Neutrophil (primary cell): ENCODE measurements around the gene IRF3.
"Not testable (repeated sequence)": the region's sequence is repeated elsewhere in the genome, so short reads cannot be mapped to it uniquely, and the experiment has no call there.

Experiments used
- H3K27ac ChIP-seq: fragments of 200-600 bp; sonication (generic); 2 replicates; pipeline ENCODE4 v1.5.1; 2016; ENCODE audit warnings: mild to moderate bottlenecking, moderate library complexity
- H3K27me3 ChIP-seq: fragments of 200-600 bp; sonication (generic); 2 replicates; pipeline ENCODE4 v1.6.0; 2016; ENCODE audit warnings: mild to moderate bottlenecking
- H3K36me3 ChIP-seq: fragments of 200-600 bp; sonication (generic); 2 replicates; pipeline ENCODE4 v1.5.1; 2017
- H3K4me1 ChIP-seq, 2 experiments: fragments of 200-600 bp in 1 of 2; sonication (generic) in 1 of 2; 1 replicate in 1 of 2; 2 replicates in 1 of 2; pipeline versions ENCODE4 v1.5.1 to v1.6.1; 2013 to 2016; ENCODE audit warnings: low read depth in 1 of 2, low read length in 1 of 2, mild to moderate bottlenecking in 1 of 2, moderate library complexity in 1 of 2; ENCODE audit not compliant: control insufficient read depth in 1 of 2, insufficient read depth in 1 of 2
- H3K4me3 ChIP-seq, 2 experiments: fragments of 200-600 bp in 1 of 2; sonication (generic) in 1 of 2; 1 replicate in 1 of 2; 2 replicates in 1 of 2; pipeline ENCODE4 v1.5.1; 2013 to 2016; ENCODE audit warnings: low read depth in 1 of 2, low read length in 1 of 2, mild to moderate bottlenecking in 1 of 2, moderate library complexity in 1 of 2
- H3K9me3 ChIP-seq: fragments of 200-600 bp; sonication (generic); 2 replicates; pipeline ENCODE4 v1.5.1; 2016
- CTCF ChIP-seq: fragments of 200-600 bp; sonication (generic); IDR thresholded peaks from 2 replicates; pipeline ENCODE4 v1.5.1; 2016; ENCODE audit warnings: antibody characterized with exemption

IRF3 gene

GRCh38 chr19:49637821-49638738 lies 27.6 kb downstream of the IRF3 start:
- no peak overlapping the region for H3K4me3 ChIP-seq
- peaks cover 35 to 42% of the 10 kb centered on the region in 2 experiments for H3K4me1 ChIP-seq
- peaks cover 46% of the 10 kb centered on the region for H3K27me3 ChIP-seq
- no peaks in the 10 kb centered on the region for H3K9me3 ChIP-seq
- H3K36me3 ChIP-seq: no peaks in the 10 kb centered on the region
- no peak for TF ChIP-seq CTCF
- H3K27ac ChIP-seq: no peak overlapping the region

GRCh38 chr19:49636233-49636932 lies 29.3 kb downstream of the IRF3 start:
- no peaks in the 10 kb centered on the region for H3K9me3 ChIP-seq
- no peak for TF ChIP-seq CTCF
- H3K4me3 ChIP-seq: no peak overlapping the region
- H3K27ac ChIP-seq: no peak overlapping the region
- H3K4me1 ChIP-seq: peaks cover 24 to 30% of the 10 kb centered on the region in 2 experiments
- H3K36me3 ChIP-seq: no peaks in the 10 kb centered on the region
- peaks cover 46% of the 10 kb centered on the region for H3K27me3 ChIP-seq

- no peak for TF ChIP-seq CTCF
- H3K27me3 ChIP-seq: peaks cover 46% of the 10 kb centered on the region
- no peaks in the 10 kb centered on the region for H3K9me3 ChIP-seq
- H3K27ac ChIP-seq: no peak overlapping the region
- H3K36me3 ChIP-seq: no peaks in the 10 kb centered on the region
- H3K4me1 ChIP-seq: peaks cover 17 to 23% of the 10 kb centered on the region in 2 experiments
- no peak overlapping the region for H3K4me3 ChIP-seq
Observed at GRCh38 chr19:49635530-49636232, 30.0 kb downstream of the IRF3 start.

- peaks cover 28% of the 10 kb centered on the region for H3K27me3 ChIP-seq
Observed at GRCh38 chr19:49633273-49633672, 32.4 kb downstream of the IRF3 start.

GRCh38 chr19:49632576-49632975 lies 33.1 kb downstream of the IRF3 start:
- Histone ChIP-seq H3K27me3 (peaks cover 21% of the 10 kb centered on the region), H3K4me1 (no peaks in the 10 kb centered on the region), H3K4me3 (no peak overlapping the region), H3K27ac (no peak overlapping the region), H3K36me3 (peaks cover 11% of the 10 kb centered on the region), H3K9me3 (no peaks in the 10 kb centered on the region)
- TF ChIP-seq CTCF: no peak

More at GRCh38 chr19:49633273-49633672, 32.4 kb downstream of the IRF3 start:
- H3K4me3 ChIP-seq, H3K9me3 ChIP-seq, H3K36me3 ChIP-seq, H3K27ac ChIP-seq, H3K4me1 ChIP-seq: not testable (repeated sequence)
